GM12878 (cell line): ENCODE results near the gene OR2D3. TPM values are rescaled to one million over a fixed set of nuclear protein-coding genes. Genes with fewer than 3 reads are reported as not detected.

Experiments
- ATAC-seq: fragments of 200-7000 bp; cut with Tn5 transposase; 3 replicates; pipeline ENCODE4 v1.9.1; 2020; ENCODE audit warnings: mild to moderate bottlenecking, moderate library complexity
- BruUV-seq: library from RNA; stranded (reverse); fragments of 400-500 nt; replicated peaks from 2 replicates; lab custom pipeline; 2021; lab: Mats Ljungman, UMichigan
- CTCF ChIA-PET: fragments of 300-600 bp; sonication (Branson Sonifier 250); formaldehyde crosslinking; extraction: SDS; loops from one replicate; lab custom pipeline; 2021; ENCODE audit warnings: inconsistent platforms; lab: Yijun Ruan, JAX
- POLR2A ChIA-PET: fragments of 350-600 bp; formaldehyde crosslinking; extraction: SDS; loops from one replicate; lab custom pipeline; 2021; ENCODE audit warnings: inconsistent platforms; lab: Charles Lee
- RAD21 ChIA-PET: fragments of 300-600 bp; sonication (Branson Sonifier 250); formaldehyde crosslinking; loops from one replicate; lab custom pipeline; 2023; ENCODE audit warnings: antibody characterized with exemption; ENCODE audit not compliant: unreplicated experiment; lab: Charles Lee
- SMC1A ChIA-PET: fragments of 300-600 bp; sonication (Branson Sonifier 250); formaldehyde crosslinking; loops from one replicate; lab custom pipeline; 2023; ENCODE audit not compliant: unreplicated experiment, uncharacterized antibody; lab: Charles Lee
- DNase-seq: peaks from one replicate; pipeline ENCODE4 v3.0.0-alpha.2; 2011; ENCODE audit warnings: low read depth, low spot score
- FAIRE-seq: peaks from 3 replicates; lab custom pipeline; 2011; peaks lifted over from hg19 to GRCh38; lab: Jason Lieb, UNC
- H2AFZ ChIP-seq: 2 replicates; pipeline ENCODE4 v1.6.0; 2011; ENCODE audit warnings: low read depth, low read length, control low read depth; ENCODE audit not compliant: control insufficient read depth
- H3K27ac ChIP-seq: 2 replicates; pipeline ENCODE4 v1.5.1; 2011; ENCODE audit warnings: control low read depth; ENCODE audit not compliant: control insufficient read depth, insufficient read depth
- H3K27me3 ChIP-seq, 2 experiments: replicated peaks in 1 of 2; 2 replicates each; pipeline versions ENCODE4 v1.6.0 to v1.6.1; 2011; ENCODE audit warnings: low read length in 1 of 2; ENCODE audit not compliant: control insufficient read depth in 2 of 2, insufficient read depth in 2 of 2
- H3K36me3 ChIP-seq, 2 experiments: 2 replicates each; pipeline ENCODE4 v1.5.1; 2011; ENCODE audit warnings: low read length in 1 of 2; ENCODE audit not compliant: control insufficient read depth in 2 of 2, insufficient read depth in 2 of 2
- H3K4me1 ChIP-seq: 2 replicates; pipeline ENCODE4 v1.6.1; 2011; ENCODE audit warnings: mild to moderate bottlenecking, low read length, moderate library complexity, mixed read lengths; ENCODE audit not compliant: control insufficient read depth, insufficient read depth
- H3K4me2 ChIP-seq: 2 replicates; pipeline ENCODE4 v1.6.0; 2011; ENCODE audit warnings: control low read depth; ENCODE audit not compliant: control insufficient read depth, insufficient read depth
- H3K4me3 ChIP-seq: fragments of 200-600 bp; sonication (generic); 2 replicates; pipeline ENCODE4 v1.5.1; 2016
- H3K79me2 ChIP-seq: 2 replicates; pipeline ENCODE4 v1.6.0; 2011; ENCODE audit warnings: low read length; ENCODE audit not compliant: control insufficient read depth, insufficient read depth
- H3K9ac ChIP-seq: 2 replicates; pipeline ENCODE4 v1.8.0; 2011; ENCODE audit warnings: low read length, control low read depth, mixed read lengths; ENCODE audit not compliant: control insufficient read depth, insufficient read depth
- H3K9me3 ChIP-seq: replicated peaks from 3 replicates; pipeline ENCODE4 v1.5.1; 2011; ENCODE audit warnings: mild to moderate bottlenecking, low read length; ENCODE audit not compliant: control insufficient read depth, insufficient read depth
- H4K20me1 ChIP-seq: 2 replicates; pipeline ENCODE4 v1.6.0; 2011; ENCODE audit not compliant: control insufficient read depth, insufficient read depth
- JUNB ChIP-seq: IDR thresholded peaks from 2 replicates; pipeline ENCODE4 v1.6.1; 2016; ENCODE audit warnings: antibody characterized with exemption, mild to moderate bottlenecking
- MEF2B ChIP-seq: fragments of 450-650 bp; IDR thresholded peaks from 2 replicates; pipeline ENCODE4 v1.6.1; 2018; ENCODE audit warnings: mild to moderate bottlenecking, moderate library complexity; ENCODE audit not compliant: partially characterized antibody, poor library complexity, severe bottlenecking
- POU2F2 ChIP-seq: IDR thresholded peaks from 3 replicates; pipeline ENCODE4 v1.6.1; 2011; ENCODE audit warnings: low read depth, mild to moderate bottlenecking, low read length, borderline replicate concordance
- RCOR1 ChIP-seq: conservative IDR thresholded peaks from 2 replicates; pipeline ENCODE4 v1.6.1; 2012; ENCODE audit warnings: low read depth, low read length, improper control_type of control experiment
- SMC3 ChIP-seq: IDR thresholded peaks from 2 replicates; pipeline ENCODE4 v1.6.1; 2011; ENCODE audit warnings: low read length, improper control_type of control experiment, borderline replicate concordance
- SREBF1 ChIP-seq: IDR thresholded peaks from 2 replicates; pipeline ENCODE4 v1.6.1; 2012; ENCODE audit warnings: mild to moderate bottlenecking, low read length
- TARDBP ChIP-seq: IDR thresholded peaks from 2 replicates; pipeline ENCODE4 v1.6.1; 2016; ENCODE audit warnings: borderline replicate concordance
- TCF7 ChIP-seq: IDR thresholded peaks from 2 replicates; pipeline ENCODE4 v1.6.1; 2014; ENCODE audit warnings: antibody characterized with exemption, borderline replicate concordance
- WGBS: methylation state at CpG from one replicate; pipeline ENCODE4 v1.1.6; 2016; ENCODE audit warnings: low lambda C conversion rate; ENCODE audit not compliant: insufficient replicate concordance, insufficient coverage; ENCODE audit errors: missing lambda C conversion rate; 5-methylcytosine and 5-hydroxymethylcytosine counted together
- in situ Hi-C: fragments of 300-500 bp; cut with MboI; formaldehyde crosslinking; loops from 9 replicates; pipeline ENCODE4 v1.14.3; 2018; ENCODE audit warnings: mixed read lengths
- intact Hi-C: fragments of 100-400 bp; cut with micrococcal nuclease; formaldehyde crosslinking; loops from one replicate; pipeline ENCODE4 v1.14.2; 2022; ENCODE audit not compliant: unreplicated experiment
- polyA plus RNA-seq, 11 experiments: library from polyadenylated mRNA; depleted of rRNA in 4 of 11; unstranded in 6 of 11; stranded (reverse) in 5 of 11; fragments of >200 nt; fragmentation: Nextera tagmentation in 4 of 11; fragmentation: Illumina TruSeq in 1 of 11; extraction: Ambion mirVana in 4 of 11; extraction: Trizol in 1 of 11; gene quantifications; 1 replicate in 1 of 11; 2 replicates in 10 of 11; pipeline versions ENCODE4 v1.2.1 to v1.2.3, GENCODE V29; 2011 to 2016; ENCODE audit warnings: inconsistent platforms in 2 of 11, missing spikeins in 2 of 11, low read depth in 1 of 11
- total RNA-seq, 4 experiments: library from RNA; depleted of rRNA in 3 of 4; stranded (reverse); fragments of >200 nt in 3 of 4; fragmentation: Illumina TruSeq in 1 of 4; extraction: Trizol in 1 of 4; gene quantifications; 2 replicates each; pipeline versions ENCODE4 v1.2.1 to v1.2.3, GENCODE V29; 2013 to 2021
- TF ChIP-seq, protein P1 (sequence below): fragments of 450-650 bp; IDR thresholded peaks from 2 replicates; pipeline ENCODE4 v1.6.1; 2017; ENCODE audit warnings: mild to moderate bottlenecking, low read depth, inconsistent platforms; ENCODE audit not compliant: poor library complexity, severe bottlenecking
- TF ChIP-seq, protein P2 (sequence below): IDR thresholded peaks from 2 replicates; pipeline ENCODE4 v1.6.1; 2011; ENCODE audit warnings: low read depth, low read length, improper control_type of control experiment, borderline replicate concordance

OR2D3 gene
- total and polyA plus RNA-seq, 10 of the 15 experiments (the other 5 are each of a cell fraction or from before 2014, with no cell fraction given): 0.20 TPM; not detected in 9

DNA sequence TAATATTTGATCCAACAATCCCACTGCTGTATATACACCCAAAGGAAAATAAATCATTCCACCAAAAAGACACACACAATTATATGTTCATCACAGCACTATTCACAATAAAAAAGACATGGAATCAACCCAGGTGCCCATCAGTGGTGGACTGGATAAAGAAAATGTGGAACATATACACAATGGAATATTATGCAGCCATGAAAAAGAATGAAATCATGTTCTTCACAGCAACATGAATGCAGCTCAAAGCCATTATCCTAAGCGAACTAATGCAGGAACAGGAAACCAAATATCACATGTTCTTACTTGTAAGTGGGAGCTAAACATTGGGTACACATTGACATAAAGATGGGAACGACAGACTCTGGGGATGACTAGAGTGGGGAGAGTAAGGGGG lies 1.1 kb upstream of the OR2D3 start:
- 42% methylated on average over 2 of the region's 2 CpGs for WGBS
- ChIA-PET RAD21 (no interaction called here), CTCF (interaction anchor here (1.4 kb wide), 1 partner anchor 12 kb away, joined by 3 read pairs; no protein-coding TSS in a partner anchor), SMC1A (no interaction called here), POLR2A (no interaction called here)
- in situ Hi-C loops: no loop called here
- H3K4me2 ChIP-seq: no peak overlapping the region
- FAIRE-seq: no peak
- no peak overlapping the region for H3K9ac ChIP-seq
- no peak for DNase-seq
- H3K36me3 ChIP-seq: no peaks in the 10 kb centered on the region
- H4K20me1 ChIP-seq: no peaks in the 10 kb centered on the region
- TF ChIP-seq JUNB (no peak), SMC3 (no peak), MEF2B (no peak), SREBF1 (no peak), TARDBP (no peak), RCOR1 (no peak), POU2F2 (no peak), TCF7 (no peak)
- TF ChIP-seq, protein P1, sequence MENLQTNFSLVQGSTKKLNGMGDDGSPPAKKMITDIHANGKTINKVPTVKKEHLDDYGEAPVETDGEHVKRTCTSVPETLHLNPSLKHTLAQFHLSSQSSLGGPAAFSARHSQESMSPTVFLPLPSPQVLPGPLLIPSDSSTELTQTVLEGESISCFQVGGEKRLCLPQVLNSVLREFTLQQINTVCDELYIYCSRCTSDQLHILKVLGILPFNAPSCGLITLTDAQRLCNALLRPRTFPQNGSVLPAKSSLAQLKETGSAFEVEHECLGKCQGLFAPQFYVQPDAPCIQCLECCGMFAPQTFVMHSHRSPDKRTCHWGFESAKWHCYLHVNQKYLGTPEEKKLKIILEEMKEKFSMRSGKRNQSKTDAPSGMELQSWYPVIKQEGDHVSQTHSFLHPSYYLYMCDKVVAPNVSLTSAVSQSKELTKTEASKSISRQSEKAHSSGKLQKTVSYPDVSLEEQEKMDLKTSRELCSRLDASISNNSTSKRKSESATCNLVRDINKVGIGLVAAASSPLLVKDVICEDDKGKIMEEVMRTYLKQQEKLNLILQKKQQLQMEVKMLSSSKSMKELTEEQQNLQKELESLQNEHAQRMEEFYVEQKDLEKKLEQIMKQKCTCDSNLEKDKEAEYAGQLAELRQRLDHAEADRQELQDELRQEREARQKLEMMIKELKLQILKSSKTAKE: no peak
- TF ChIP-seq, protein P2, sequence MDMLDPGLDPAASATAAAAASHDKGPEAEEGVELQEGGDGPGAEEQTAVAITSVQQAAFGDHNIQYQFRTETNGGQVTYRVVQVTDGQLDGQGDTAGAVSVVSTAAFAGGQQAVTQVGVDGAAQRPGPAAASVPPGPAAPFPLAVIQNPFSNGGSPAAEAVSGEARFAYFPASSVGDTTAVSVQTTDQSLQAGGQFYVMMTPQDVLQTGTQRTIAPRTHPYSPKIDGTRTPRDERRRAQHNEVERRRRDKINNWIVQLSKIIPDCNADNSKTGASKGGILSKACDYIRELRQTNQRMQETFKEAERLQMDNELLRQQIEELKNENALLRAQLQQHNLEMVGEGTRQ: no peak
- intact Hi-C loops: no loop called here
- ATAC-seq: no peak
- H3K4me1 ChIP-seq: no peaks in the 10 kb centered on the region
- no peak overlapping the region for H2AFZ ChIP-seq
- no peaks in the 10 kb centered on the region for H3K79me2 ChIP-seq
- no peaks in the 10 kb centered on the region for H3K9me3 ChIP-seq
- no peak overlapping the region for H3K27ac ChIP-seq
- no peaks in the 10 kb centered on the region; a peak in 1 of 4 replicates for H3K27me3 ChIP-seq
- no peak overlapping the region for H3K4me3 ChIP-seq
- no TSS peak for BruUV-seq
